ENCODE results near the gene PRKAG2.

PRKAG2 gene

DNA sequence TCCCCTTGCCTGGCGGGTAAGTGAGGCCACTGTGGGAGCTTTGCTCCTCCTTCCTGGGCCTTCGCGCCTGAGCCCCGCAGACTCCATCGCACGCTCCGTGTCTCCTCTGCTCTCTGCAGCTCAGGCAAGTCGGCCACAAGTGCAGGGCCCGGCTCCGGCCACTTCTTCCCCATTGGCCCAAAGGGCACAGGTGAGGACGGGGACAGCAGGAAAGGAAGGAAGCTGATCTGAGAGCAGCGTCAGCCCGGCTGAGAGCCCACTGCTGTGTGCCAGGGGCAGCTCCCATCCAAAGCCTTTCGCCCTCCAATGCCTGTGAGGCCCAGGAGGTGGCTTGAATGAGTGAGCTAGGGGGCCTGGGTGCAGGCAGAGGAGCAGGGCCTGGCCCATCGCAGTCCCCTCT, 323.6 kb downstream of the PRKAG2 start:
- TF ChIP-seq, protein P1, sequence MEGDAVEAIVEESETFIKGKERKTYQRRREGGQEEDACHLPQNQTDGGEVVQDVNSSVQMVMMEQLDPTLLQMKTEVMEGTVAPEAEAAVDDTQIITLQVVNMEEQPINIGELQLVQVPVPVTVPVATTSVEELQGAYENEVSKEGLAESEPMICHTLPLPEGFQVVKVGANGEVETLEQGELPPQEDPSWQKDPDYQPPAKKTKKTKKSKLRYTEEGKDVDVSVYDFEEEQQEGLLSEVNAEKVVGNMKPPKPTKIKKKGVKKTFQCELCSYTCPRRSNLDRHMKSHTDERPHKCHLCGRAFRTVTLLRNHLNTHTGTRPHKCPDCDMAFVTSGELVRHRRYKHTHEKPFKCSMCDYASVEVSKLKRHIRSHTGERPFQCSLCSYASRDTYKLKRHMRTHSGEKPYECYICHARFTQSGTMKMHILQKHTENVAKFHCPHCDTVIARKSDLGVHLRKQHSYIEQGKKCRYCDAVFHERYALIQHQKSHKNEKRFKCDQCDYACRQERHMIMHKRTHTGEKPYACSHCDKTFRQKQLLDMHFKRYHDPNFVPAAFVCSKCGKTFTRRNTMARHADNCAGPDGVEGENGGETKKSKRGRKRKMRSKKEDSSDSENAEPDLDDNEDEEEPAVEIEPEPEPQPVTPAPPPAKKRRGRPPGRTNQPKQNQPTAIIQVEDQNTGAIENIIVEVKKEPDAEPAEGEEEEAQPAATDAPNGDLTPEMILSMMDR (IDR thresholded peaks at IDR 0.05; ENCODE audit: low read depth, low read length): no peak
- H3K4me3 ChIP-seq (ENCODE audit: low read depth, low read length): no peak overlapping the region

DNA sequence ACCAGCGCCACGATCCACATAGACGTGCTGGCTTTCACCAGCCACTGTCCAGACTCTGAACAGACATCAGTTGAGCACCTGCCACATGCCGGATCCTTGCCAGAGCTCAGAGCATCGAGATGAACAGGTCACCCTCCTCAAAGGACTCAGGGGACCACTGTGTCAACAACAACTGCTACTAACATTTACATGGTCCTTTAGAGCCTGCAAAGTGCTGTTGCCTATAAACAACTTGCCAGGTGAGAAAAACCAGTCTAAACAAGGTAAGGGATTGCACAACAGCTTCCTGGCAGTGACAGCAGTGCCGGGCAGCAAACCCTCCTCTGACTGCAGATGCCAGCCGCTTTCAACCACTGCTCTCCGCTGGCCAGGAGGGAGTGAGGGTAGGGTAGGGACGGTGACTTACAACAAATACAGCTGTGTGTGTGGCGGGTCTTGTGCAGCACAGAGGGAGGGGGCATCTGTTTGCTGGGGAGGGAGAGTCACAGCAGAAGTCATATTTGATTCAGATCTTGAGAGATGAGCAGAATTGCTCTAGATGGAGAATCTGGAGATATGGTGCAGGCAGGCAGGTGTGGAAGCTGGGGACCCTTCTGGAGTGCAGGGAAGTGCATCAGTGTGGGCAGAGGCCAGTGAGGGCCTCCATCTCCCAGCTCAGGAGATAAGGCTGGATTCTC, 324.4 kb downstream of the PRKAG2 start:
- no peak overlapping the region for H3K4me3 ChIP-seq (ENCODE audit: low read depth, low read length)
- TF ChIP-seq, protein P1 (IDR thresholded peaks at IDR 0.05; ENCODE audit: low read depth, low read length): no peak

DNA sequence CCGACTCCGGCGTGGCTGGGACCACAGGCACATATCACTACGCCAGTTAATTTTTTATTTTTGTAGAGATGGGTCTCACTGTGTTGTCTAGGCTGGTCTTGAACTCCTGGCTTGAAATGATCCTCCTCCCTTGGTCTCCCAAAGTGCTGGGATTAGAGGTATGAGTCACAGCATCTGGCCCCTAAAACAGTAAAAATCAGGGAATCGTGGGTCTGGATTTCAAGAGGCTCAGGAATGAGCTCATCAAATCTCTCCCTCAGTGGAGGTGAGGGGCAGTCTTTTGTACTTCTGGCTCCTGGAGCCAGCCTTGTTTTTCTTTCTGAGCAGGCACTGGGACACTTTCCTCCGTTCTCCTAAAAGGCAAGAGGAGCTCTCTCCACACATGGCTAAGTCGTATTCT, 325.1 kb downstream of the PRKAG2 start:
- TF ChIP-seq, protein P1 (IDR thresholded peaks at IDR 0.05; ENCODE audit: low read depth, low read length): no peak
- no peak overlapping the region for H3K4me3 ChIP-seq (ENCODE audit: low read depth, low read length)

GRCh38 chr7:151550656-151551286, 326.1 kb downstream of the PRKAG2 start:
- TF ChIP-seq, protein P1 (IDR thresholded peaks at IDR 0.05; ENCODE audit: low read depth, low read length): no peak
- no peak overlapping the region for H3K4me3 ChIP-seq (ENCODE audit: low read depth, low read length)

DNA sequence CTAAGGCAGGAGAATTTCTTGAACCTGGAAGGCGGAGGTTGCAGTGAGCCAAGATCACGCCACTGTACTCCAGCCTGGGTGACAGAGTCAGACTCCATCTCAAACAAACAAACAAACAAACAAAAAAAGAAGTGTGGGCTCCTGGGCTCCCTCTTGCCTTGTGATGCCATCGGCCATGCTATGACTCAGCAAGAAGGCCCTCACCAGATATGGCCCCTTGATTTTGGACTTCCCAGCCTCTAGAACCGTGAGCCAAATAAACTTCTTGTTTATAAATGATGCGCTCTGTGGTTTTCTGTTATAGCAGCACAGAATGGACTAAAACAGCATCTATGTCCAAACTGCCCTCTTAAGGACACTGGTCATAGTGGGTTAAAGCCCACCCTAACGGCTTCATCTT, 327.3 kb downstream of the PRKAG2 start:
- no peak overlapping the region for H3K4me3 ChIP-seq (ENCODE audit: low read depth, low read length)
- TF ChIP-seq, protein P1 (IDR thresholded peaks at IDR 0.05; ENCODE audit: low read depth, low read length): no peak

- TF ChIP-seq, protein P1 (IDR thresholded peaks at IDR 0.05; ENCODE audit: low read depth, low read length): no peak
- H3K4me3 ChIP-seq (ENCODE audit: low read depth, low read length): no peak overlapping the region
Measured at GRCh38 chr7:151549083-151549482, 327.8 kb downstream of the PRKAG2 start.

DNA sequence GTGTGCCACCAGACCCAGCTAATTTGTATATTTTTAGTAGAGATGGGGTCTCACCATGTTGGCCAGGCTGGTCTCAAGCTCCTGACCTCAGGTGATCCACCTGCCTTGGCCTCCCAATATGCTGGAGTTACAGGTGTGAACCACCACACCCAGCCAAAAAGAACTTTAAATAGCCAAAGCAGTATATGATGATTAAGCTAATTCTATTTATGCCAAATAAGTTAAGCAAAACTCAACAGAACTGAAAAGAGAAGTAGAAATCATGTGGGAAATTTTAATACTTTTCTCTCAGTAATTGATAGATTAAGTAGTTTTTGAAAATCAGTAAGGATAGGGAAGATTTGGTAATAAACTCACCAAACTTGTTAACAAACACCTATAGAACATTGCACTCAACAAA, 332.7 kb downstream of the PRKAG2 start:
- H3K4me3 ChIP-seq (ENCODE audit: low read depth, low read length): no peak overlapping the region
- TF ChIP-seq, protein P1 (IDR thresholded peaks at IDR 0.05; ENCODE audit: low read depth, low read length): no peak

Data from WI38 (cell line).